HG03558 (cell line): ENCODE data around the gene TMED3.

Experiments used
- ATAC-seq: cut with Tn5 transposase; IDR thresholded peaks from one replicate; pipeline ENCODE4 v1.9.1; 2021; ENCODE audit warnings: moderate number of reproducible peaks; ENCODE audit not compliant: unreplicated experiment; ENCODE audit errors: extremely low read depth

TMED3 gene

DNA sequence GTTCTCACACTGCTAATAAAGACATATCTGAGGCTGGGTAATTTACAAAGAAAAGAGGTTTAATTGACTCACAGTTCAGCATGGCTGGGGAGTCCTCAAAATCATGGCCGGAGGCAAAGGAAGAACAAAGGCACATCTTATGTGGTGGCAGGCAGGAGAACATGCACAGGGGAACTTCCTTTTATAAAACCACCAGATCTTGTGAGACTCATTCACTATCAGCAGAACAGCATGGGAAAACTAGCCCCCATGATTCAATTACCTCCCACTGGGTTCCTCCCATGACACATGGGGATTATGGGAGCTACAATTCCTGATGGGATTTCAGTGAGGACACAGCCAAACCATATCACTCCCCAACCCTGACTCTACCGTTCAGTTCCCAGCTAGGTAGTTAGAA lies 61.5 kb downstream of the TMED3 start:
- ATAC-seq: no peak
